ENCODE measurements around the gene C9orf85.
A peak's percentile ranks its signal among the peaks of the same experiment; 100 is the strongest.

C9orf85 gene

GRCh38 chr9:71968541-71969090, 57.2 kb downstream of the C9orf85 start:
- TF ChIP-seq CTCF (IDR thresholded peaks at IDR 0.05) (no peak), ZFX (IDR thresholded peaks at IDR 0.05; ENCODE audit: borderline replicate concordance) (no peak)
- H3K27ac ChIP-seq, result no peak overlapping the region

GRCh38 chr9:71975833-71976232, 64.4 kb downstream of the C9orf85 start:
- peak; percentile 36; the same call in 1 of the 2 replicates for TF ChIP-seq CTCF (IDR thresholded peaks at IDR 0.05)
- no peak for TF ChIP-seq ZFX (IDR thresholded peaks at IDR 0.05; ENCODE audit: borderline replicate concordance)
- no peak overlapping the region for H3K27ac ChIP-seq

GRCh38 chr9:71977003-71977402, 65.6 kb downstream of the C9orf85 start:
- no peak overlapping the region for H3K27ac ChIP-seq
- TF ChIP-seq ZFX (IDR thresholded peaks at IDR 0.05; ENCODE audit: borderline replicate concordance) (no peak), CTCF (IDR thresholded peaks at IDR 0.05) (no peak)

- TF ChIP-seq CTCF (IDR thresholded peaks at IDR 0.05) (no peak), ZFX (IDR thresholded peaks at IDR 0.05; ENCODE audit: borderline replicate concordance) (no peak)
- H3K27ac ChIP-seq, result no peak overlapping the region
Observed at GRCh38 chr9:71980266-71981190, 69.1 kb downstream of the C9orf85 start.

- TF ChIP-seq CTCF (IDR thresholded peaks at IDR 0.05) (no peak), ZFX (IDR thresholded peaks at IDR 0.05; ENCODE audit: borderline replicate concordance) (no peak)
- H3K27ac ChIP-seq, result no peak overlapping the region
Observed at GRCh38 chr9:71981944-71982343, 70.5 kb downstream of the C9orf85 start.

GRCh38 chr9:71984403-71984802, 73.0 kb downstream of the C9orf85 start:
- no peak overlapping the region for H3K27ac ChIP-seq
- TF ChIP-seq CTCF (IDR thresholded peaks at IDR 0.05) (no peak), ZFX (IDR thresholded peaks at IDR 0.05; ENCODE audit: borderline replicate concordance) (no peak)

- TF ChIP-seq CTCF (IDR thresholded peaks at IDR 0.05) (no peak), ZFX (IDR thresholded peaks at IDR 0.05; ENCODE audit: borderline replicate concordance) (no peak)
- no peak overlapping the region for H3K27ac ChIP-seq
Observed at GRCh38 chr9:71984831-71985281, 73.4 kb downstream of the C9orf85 start.

Data from 22Rv1 (cell line).